C4-2B (cell line): ENCODE measurements around the gene PARP4.
A peak's percentile ranks its signal among the peaks of the same experiment; 100 is the strongest.
"Not testable (repeated sequence)": the region's sequence is repeated elsewhere in the genome, so short reads cannot be mapped to it uniquely, and the experiment has no call there.

ENCODE experiments used
- H3K27ac ChIP-seq: fragments of 450-650 bp; 2 replicates; pipeline ENCODE4 v1.5.1; 2017
- CTCF ChIP-seq: fragments of 450-650 bp; conservative IDR thresholded peaks from 2 replicates; pipeline ENCODE4 v1.5.1; 2017; ENCODE audit warnings: mild to moderate bottlenecking
- ZFX ChIP-seq: fragments of 450-650 bp; IDR thresholded peaks from 2 replicates; pipeline ENCODE4 v1.6.1; 2017

PARP4 gene

GRCh38 chr13:24407844-24408243 lies 104.7 kb downstream of the PARP4 start:
- TF ChIP-seq ZFX (no peak), CTCF (peak; percentile 55)

GRCh38 chr13:24406524-24406923 lies 106.1 kb downstream of the PARP4 start:
- TF ChIP-seq ZFX: no peak
- no peak for TF ChIP-seq CTCF
- H3K27ac ChIP-seq: no peak overlapping the region

More at GRCh38 chr13:24407844-24408243, 104.7 kb downstream of the PARP4 start:
- H3K27ac ChIP-seq: no peak overlapping the region

GRCh38 chr13:24396821-24397220 lies 115.8 kb downstream of the PARP4 start:
- no peak for TF ChIP-seq ZFX
- TF ChIP-seq CTCF: no peak
- H3K27ac ChIP-seq: no peak overlapping the region

- TF ChIP-seq CTCF (no peak), ZFX (no peak)
- no peak overlapping the region for H3K27ac ChIP-seq
Measured at GRCh38 chr13:24392972-24393371, 119.6 kb downstream of the PARP4 start.

DNA sequence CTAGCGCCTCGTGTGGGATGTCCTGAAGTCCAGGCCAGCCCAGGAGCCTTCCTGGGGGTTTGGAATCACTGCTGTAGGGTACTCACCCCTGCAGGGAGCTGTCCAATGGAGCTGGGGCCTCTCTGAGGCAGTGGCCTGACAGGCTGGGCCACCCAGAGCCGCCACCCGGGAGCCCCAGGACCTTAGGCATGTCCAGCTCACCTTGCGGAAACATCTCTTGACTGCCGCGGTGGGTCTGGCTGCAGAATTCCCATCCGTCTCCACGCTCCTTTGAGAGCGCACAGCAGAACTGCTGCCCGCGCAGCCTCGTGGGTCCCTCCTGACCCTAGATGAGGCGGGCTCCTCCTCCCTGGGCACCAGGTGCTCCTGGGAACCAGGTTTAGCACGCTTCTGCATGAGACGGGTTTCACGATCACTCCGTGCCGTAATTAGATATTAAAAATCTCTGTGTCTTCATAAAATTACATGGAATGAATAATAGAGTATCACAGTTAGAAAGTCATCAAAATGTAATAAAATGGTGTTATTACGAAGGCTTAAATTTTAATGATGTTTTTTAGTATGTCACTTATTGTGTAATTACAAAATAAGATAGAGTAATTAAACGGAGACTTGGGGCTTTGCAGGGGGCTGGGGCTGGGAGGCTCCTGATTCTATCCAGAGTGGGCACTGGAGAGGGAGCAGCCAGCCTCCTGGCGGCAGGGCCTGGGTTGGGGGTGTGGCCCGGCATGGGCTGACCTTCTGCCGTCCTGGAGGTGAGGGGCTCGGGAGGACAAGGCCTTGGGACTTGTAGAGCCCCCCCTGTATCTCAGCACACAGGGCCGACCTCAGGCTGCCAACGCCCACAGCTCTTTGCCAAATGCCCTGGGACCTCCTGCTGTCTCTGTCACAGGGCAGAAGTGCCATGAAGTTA lies 120.6 kb downstream of the PARP4 start:
- H3K27ac ChIP-seq: not testable (repeated sequence)

GRCh38 chr13:24390795-24391194 lies 121.8 kb downstream of the PARP4 start:
- H3K27ac ChIP-seq: not testable (repeated sequence)

GRCh38 chr13:24389506-24389905 lies 123.1 kb downstream of the PARP4 start:
- TF ChIP-seq CTCF (no peak), ZFX (no peak)
- H3K27ac ChIP-seq: no peak overlapping the region

DNA sequence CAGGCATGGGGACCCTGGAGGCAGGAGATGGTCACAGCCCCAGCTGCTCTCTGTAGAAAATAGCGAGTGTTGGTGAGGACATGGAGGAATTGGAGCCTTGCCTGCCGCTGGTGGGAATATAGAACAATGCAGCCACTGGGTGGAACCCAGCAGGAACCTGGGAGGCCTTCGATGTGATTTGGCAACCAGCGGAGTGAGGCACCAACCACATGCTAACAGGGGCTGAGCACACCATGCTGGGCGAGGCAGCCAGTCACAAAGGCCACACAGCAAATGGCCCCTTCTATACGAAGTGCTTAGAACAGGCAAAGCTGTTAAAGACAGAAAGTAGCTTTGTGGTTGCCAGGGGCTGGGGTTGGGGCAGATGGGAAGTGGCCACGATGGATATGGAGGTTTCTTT lies 123.8 kb downstream of the PARP4 start:
- not testable (repeated sequence) for H3K27ac ChIP-seq
